HCT116 (cell line): ENCODE data around the gene NR5A2. TPM values are rescaled to one million over a fixed set of nuclear protein-coding genes. Genes with fewer than 3 reads are reported as not detected.

Source experiments
- ATAC-seq: fragments of 200-7000 bp; cut with Tn5 transposase; 2 replicates; pipeline ENCODE4 v1.9.1; 2020; ENCODE audit warnings: mild to moderate bottlenecking, moderate library complexity
- BruUV-seq: library from RNA; stranded (reverse); fragments of 400-500 nt; replicated peaks from 2 replicates; lab custom pipeline; 2021; lab: Mats Ljungman, UMichigan
- CTCF ChIA-PET: fragments of 300-600 bp; sonication (Branson Sonifier 250); formaldehyde crosslinking; loops from one replicate; lab custom pipeline; 2021; ENCODE audit warnings: antibody characterized with exemption; lab: Charles Lee
- POLR2A ChIA-PET: fragments of 300-600, 350-600 bp; sonication (Branson Sonifier 250); formaldehyde crosslinking; loops from one replicate; lab custom pipeline; 2021; ENCODE audit warnings: antibody characterized with exemption; lab: Charles Lee
- RAD21 ChIA-PET, 2 experiments: fragments of 300-600 bp; sonication (Branson Sonifier 250); formaldehyde crosslinking; loops; one replicate each; lab custom pipeline; 2023; ENCODE audit warnings: low total read pairs in 2 of 2; ENCODE audit not compliant: uncharacterized antibody in 2 of 2, unreplicated experiment in 2 of 2, low non-redundant PET in 1 of 2; lab: Charles Lee
- DNase-seq: peaks from one replicate; pipeline ENCODE4 v3.0.0-alpha.2; 2010; ENCODE audit warnings: low read depth, low spot score
- H2AFZ ChIP-seq: fragments of 200-600 bp; shearing (Covaris generic), sonication (generic); 2 replicates; pipeline ENCODE4 v1.6.1; 2017; ENCODE audit warnings: low read depth, mixed run types, mixed read lengths, antibody characterized with exemption, low read length; ENCODE audit not compliant: poor library complexity, severe bottlenecking
- H3K27ac ChIP-seq: 2 replicates; pipeline ENCODE4 v1.5.1; 2012; ENCODE audit warnings: low read depth, low read length
- H3K27me3 ChIP-seq: fragments of 200-600 bp; sonication (generic); 2 replicates; pipeline ENCODE4 v1.6.1; 2016; ENCODE audit warnings: mixed run types, low read length, mixed read lengths; ENCODE audit not compliant: insufficient read depth
- H3K36me3 ChIP-seq, 2 experiments: fragments of 200-500 bp in 1 of 2; fragments of 200-600 bp in 1 of 2; sonication (Bioruptor generic) in 1 of 2; sonication (generic) in 1 of 2; 2 replicates each; pipeline versions ENCODE4 v1.5.1 to v1.6.1; 2014 to 2016; ENCODE audit warnings: low read length in 2 of 2, inconsistent platforms in 1 of 2, mixed read lengths in 1 of 2, mixed run types in 1 of 2; ENCODE audit not compliant: insufficient read depth in 2 of 2, control insufficient read depth in 1 of 2
- H3K4me1 ChIP-seq, 2 experiments: fragments of 200-600 bp in 1 of 2; sonication (generic) in 1 of 2; 2 replicates each; pipeline versions ENCODE4 v1.5.1 to v1.6.1; 2012 to 2017; ENCODE audit warnings: low read length in 2 of 2, inconsistent platforms in 1 of 2, mild to moderate bottlenecking in 1 of 2, mixed read lengths in 1 of 2, mixed run types in 1 of 2, moderate library complexity in 1 of 2; ENCODE audit not compliant: insufficient read depth in 2 of 2, control insufficient read depth in 1 of 2
- H3K4me2 ChIP-seq: fragments of 200-600 bp; sonication (generic); 2 replicates; pipeline ENCODE4 v1.6.1; 2017; ENCODE audit warnings: mixed run types, low read length, mixed read lengths
- H3K4me3 ChIP-seq, 2 experiments: fragments of 200-600 bp in 1 of 2; sonication (generic) in 1 of 2; replicated peaks in 1 of 2; 2 replicates each; pipeline ENCODE4 v1.5.1; 2011 to 2016; ENCODE audit warnings: low read length in 2 of 2, control low read depth in 1 of 2, low read depth in 1 of 2, mild to moderate bottlenecking in 1 of 2, mixed read lengths in 1 of 2, mixed run types in 1 of 2
- H3K79me2 ChIP-seq: fragments of 200-600 bp; sonication (generic); 2 replicates; pipeline ENCODE4 v1.6.1; 2017; ENCODE audit warnings: mild to moderate bottlenecking, mixed run types, low read length, moderate library complexity, mixed read lengths; ENCODE audit not compliant: insufficient read depth
- H3K9ac ChIP-seq: fragments of 200-600 bp; sonication (generic); 2 replicates; pipeline ENCODE4 v1.6.1; 2016; ENCODE audit warnings: low read length, mixed read lengths
- H3K9me2 ChIP-seq: fragments of 200-600 bp; sonication (generic), shearing (Covaris generic); 2 replicates; pipeline ENCODE4 v1.6.1; 2017; ENCODE audit warnings: mixed run types, mild to moderate bottlenecking, moderate library complexity; ENCODE audit not compliant: insufficient read depth
- H3K9me3 ChIP-seq, 2 experiments: fragments of 200-500 bp in 1 of 2; fragments of 200-600 bp in 1 of 2; sonication (Bioruptor generic) in 1 of 2; sonication (generic) in 1 of 2; 2 replicates each; pipeline ENCODE4 v1.6.1; 2014 to 2017; ENCODE audit warnings: low read length in 2 of 2, mixed read lengths in 2 of 2, inconsistent platforms in 1 of 2, low read depth in 1 of 2, mild to moderate bottlenecking in 1 of 2, mixed run types in 1 of 2, moderate library complexity in 1 of 2; ENCODE audit not compliant: control insufficient read depth in 1 of 2, insufficient read depth in 1 of 2
- H4K20me1 ChIP-seq: fragments of 200-600 bp; sonication (generic), shearing (Covaris generic); 2 replicates; pipeline ENCODE4 v1.6.1; 2017; ENCODE audit warnings: mixed run types, mild to moderate bottlenecking, moderate library complexity; ENCODE audit not compliant: insufficient read depth
- ATF3 ChIP-seq: IDR thresholded peaks from 2 replicates; pipeline ENCODE4 v1.6.1; 2012
- CBX3 ChIP-seq: IDR thresholded peaks from 2 replicates; pipeline ENCODE4 v1.6.1; 2012; ENCODE audit warnings: low read depth
- CEBPB ChIP-seq: IDR thresholded peaks from 2 replicates; pipeline ENCODE4 v1.6.1; 2012; ENCODE audit warnings: low read depth
- CTCF ChIP-seq, 3 experiments: fragments of 200-600 bp in 1 of 3; sonication (generic) in 1 of 3; IDR thresholded peaks in 2 of 3; conservative IDR thresholded peaks in 1 of 3; 2 replicates each; pipeline ENCODE4 v1.5.1; 2012 to 2017; ENCODE audit warnings: low read depth in 2 of 3, low read length in 2 of 3, antibody characterized with exemption in 1 of 3, borderline replicate concordance in 1 of 3, control low read depth in 1 of 3, mild to moderate bottlenecking in 1 of 3, mixed read lengths in 1 of 3, mixed run types in 1 of 3, moderate library complexity in 1 of 3; ENCODE audit not compliant: insufficient read depth in 1 of 3
- EGR1 ChIP-seq: IDR thresholded peaks from 2 replicates; pipeline ENCODE4 v1.6.1; 2012; ENCODE audit warnings: low read depth
- EZH2 ChIP-seq: fragments of 200-600 bp; sonication (generic); IDR thresholded peaks from 2 replicates; pipeline ENCODE4 v1.6.1; 2017; ENCODE audit warnings: antibody characterized with exemption, mixed run types
- EZH2phosphoT487 ChIP-seq: fragments of 200-600 bp; IDR thresholded peaks from 2 replicates; pipeline ENCODE4 v1.6.1; 2018; ENCODE audit warnings: antibody characterized with exemption, borderline replicate concordance
- FOSL1 ChIP-seq: IDR thresholded peaks from 2 replicates; pipeline ENCODE4 v1.6.1; 2012; ENCODE audit warnings: low read depth
- MAX ChIP-seq: IDR thresholded peaks from 2 replicates; pipeline ENCODE4 v1.6.1; 2012
- POLR2AphosphoS5 ChIP-seq: IDR thresholded peaks from 2 replicates; pipeline ENCODE4 v1.6.1; 2011; ENCODE audit warnings: mild to moderate bottlenecking, low read depth, low read length, moderate library complexity
- REST ChIP-seq: IDR thresholded peaks from 2 replicates; pipeline ENCODE4 v1.6.1; 2012; ENCODE audit warnings: low read depth
- SIN3A ChIP-seq: IDR thresholded peaks from 2 replicates; pipeline ENCODE4 v1.6.1; 2012; ENCODE audit warnings: low read depth
- SP1 ChIP-seq: IDR thresholded peaks from 2 replicates; pipeline ENCODE4 v1.6.1; 2012; ENCODE audit warnings: low read depth
- SRF ChIP-seq: IDR thresholded peaks from 2 replicates; pipeline ENCODE4 v1.6.1; 2012; ENCODE audit warnings: low read depth
- YY1 ChIP-seq: IDR thresholded peaks from 2 replicates; pipeline ENCODE4 v1.6.1; 2011; ENCODE audit warnings: low read length, low read depth, moderate library complexity, mild to moderate bottlenecking; ENCODE audit not compliant: insufficient replicate concordance; ENCODE audit errors: extremely low read depth
- ZBTB33 ChIP-seq: IDR thresholded peaks from 2 replicates; pipeline ENCODE4 v1.6.1; 2011; ENCODE audit warnings: mild to moderate bottlenecking, low read length, moderate library complexity; ENCODE audit not compliant: insufficient replicate concordance; ENCODE audit errors: extremely low read depth
- ZNF274 ChIP-seq: fragments of 200-500 bp; sonication (Bioruptor generic); IDR thresholded peaks from 2 replicates; pipeline ENCODE4 v1.6.1; 2014; ENCODE audit warnings: mild to moderate bottlenecking, low read depth, low read length, inconsistent platforms
- intact Hi-C: fragments of 100-400 bp; cut with micrococcal nuclease; formaldehyde crosslinking; loops from 2 replicates; pipeline ENCODE4 v1.10.0; 2022
- total RNA-seq: library from RNA; stranded (reverse); gene quantifications from one replicate; pipeline ENCODE4 v1.2.1, GENCODE V29; 2021; ENCODE audit not compliant: unreplicated experiment

The NR5A2 gene
- total RNA-seq, 1 experiment from 2014 or later, result 0.91 TPM

GRCh38 chr1:200139661-200140250 lies 112.2 kb downstream of the NR5A2 start (continued):
- no peak for TF ChIP-seq YY1
- no peak for TF ChIP-seq MAX
- 0 out of 2 replicates have a peak, but pooled peaks have one; percentile 39 for TF ChIP-seq CBX3
- TF ChIP-seq SRF, result no peak
- no peak for TF ChIP-seq EGR1
- no peak for TF ChIP-seq EZH2phosphoT487
- TF ChIP-seq ZNF274, result no peak
- no peak for TF ChIP-seq POLR2AphosphoS5
- no peak for TF ChIP-seq EZH2
- no peak for TF ChIP-seq ATF3

GRCh38 chr1:200143347-200143746 lies 115.8 kb downstream of the NR5A2 start:
- no peak for DNase-seq
- H3K4me3 ChIP-seq, result no peak overlapping the region
- ChIA-PET RAD21 (no interaction called here), POLR2A (no interaction called here), CTCF (no interaction called here)
- no peaks in the 10 kb centered on the region for H3K27me3 ChIP-seq
- BruUV-seq, result no TSS peak
- H3K36me3 ChIP-seq, result no peaks in the 10 kb centered on the region
- no peaks in the 10 kb centered on the region for H4K20me1 ChIP-seq
- no peaks in the 10 kb centered on the region for H3K4me1 ChIP-seq
- no peaks in the 10 kb centered on the region for H3K79me2 ChIP-seq
- no peak overlapping the region for H2AFZ ChIP-seq
- no peak overlapping the region for H3K27ac ChIP-seq
- no peak overlapping the region for H3K4me2 ChIP-seq
- no peaks in the 10 kb centered on the region for H3K9me3 ChIP-seq
- intact Hi-C loops, result no loop called here
- H3K9ac ChIP-seq, result no peak overlapping the region
- no peaks in the 10 kb centered on the region for H3K9me2 ChIP-seq
- no peak for ATAC-seq
- TF ChIP-seq CTCF (IDR thresholded peaks at IDR 0.05 in 2 of 3, conservative IDR thresholded peaks at IDR 0.05 in 1 of 3; ENCODE audit: borderline replicate concordance in 1 of 3, insufficient read depth in 1 of 3, low read depth in 2 of 3, low read length in 2 of 3) (no peak), FOSL1 (no peak), SP1 (no peak), ZNF274 (no peak), CEBPB (no peak), CBX3 (no peak), SIN3A (no peak), YY1 (no peak), POLR2AphosphoS5 (no peak), REST (no peak), ZBTB33 (no peak), ATF3 (no peak)
